Measurements from ENCODE around the gene EPB42.

The EPB42 gene

GRCh38 chr15:43151688-43152087, 69.1 kb downstream of the EPB42 start:
- Histone ChIP-seq H3K27ac (ENCODE audit: low read length) (no peak overlapping the region), H3K9ac (ENCODE audit: low read length in 2 of 2) (no peak overlapping the region), H3K27me3 (ENCODE audit: control insufficient read depth in 1 of 2, insufficient read depth in 2 of 2, low read length in 2 of 2) (no peaks in the 10 kb centered on the region), H3K4me3 (ENCODE audit: low read length in 2 of 2) (no peak overlapping the region), H3K4me1 (ENCODE audit: control insufficient read depth, insufficient read depth, low read length) (no peaks in the 10 kb centered on the region), H3K36me3 (ENCODE audit: control insufficient read depth in 2 of 2, insufficient read depth in 2 of 2, low read length in 2 of 2) (peaks cover 26 to 29% of the 10 kb centered on the region in 2 donors), H3K9me3 (ENCODE audit: control insufficient read depth in 2 of 2, low read length in 2 of 2) (no peaks in the 10 kb centered on the region)

- no peaks in the 10 kb centered on the region for H3K9me3 ChIP-seq (ENCODE audit: control insufficient read depth in 2 of 2, low read length in 2 of 2)
- no peak overlapping the region for H3K27ac ChIP-seq (ENCODE audit: low read length)
- peaks cover 27 to 34% of the 10 kb centered on the region in 2 donors for H3K36me3 ChIP-seq (ENCODE audit: control insufficient read depth in 2 of 2, insufficient read depth in 2 of 2, low read length in 2 of 2)
- H3K4me1 ChIP-seq (ENCODE audit: control insufficient read depth, insufficient read depth, low read length) = no peaks in the 10 kb centered on the region
- H3K27me3 ChIP-seq (ENCODE audit: control insufficient read depth in 1 of 2, insufficient read depth in 2 of 2, low read length in 2 of 2) = no peaks in the 10 kb centered on the region
- no peak overlapping the region for H3K9ac ChIP-seq (ENCODE audit: low read length in 2 of 2)
- no peak overlapping the region for H3K4me3 ChIP-seq (ENCODE audit: low read length in 2 of 2)
These were observed 70.5 kb downstream of the EPB42 start for GRCh38 chr15:43150191-43150929.
